GM18907 (cell line): ENCODE results near the gene MRPL51.

Experiments
- ATAC-seq: cut with Tn5 transposase; IDR thresholded peaks from one replicate; pipeline ENCODE4 v1.9.1; 2021; ENCODE audit warnings: mild to moderate bottlenecking, moderate library complexity; ENCODE audit not compliant: unreplicated experiment

MRPL51 gene

GRCh38 chr12:6462234-6462995 is 30.6 kb downstream of the MRPL51 start:
- ATAC-seq = no peak

- ATAC-seq = peak; percentile 63
Measured at GRCh38 chr12:6461401-6462233, 31.4 kb downstream of the MRPL51 start.

GRCh38 chr12:6460751-6461371 is 32.2 kb downstream of the MRPL51 start:
- no peak for ATAC-seq

- ATAC-seq = no peak
Measured at GRCh38 chr12:6459004-6459337, 34.1 kb downstream of the MRPL51 start.

- no peak for ATAC-seq
Measured at GRCh38 chr12:6458281-6459003, 34.6 kb downstream of the MRPL51 start.

GRCh38 chr12:6457220-6457945 is 35.7 kb downstream of the MRPL51 start:
- ATAC-seq = no peak

- ATAC-seq = no peak
Measured at GRCh38 chr12:6452944-6453630, 40.0 kb downstream of the MRPL51 start.

- ATAC-seq = no peak
Measured at GRCh38 chr12:6452245-6452943, 40.7 kb downstream of the MRPL51 start.

GRCh38 chr12:6451348-6452244 is 41.5 kb downstream of the MRPL51 start, which contains the start of gene TAPBPL:
Gene TAPBPL, plus strand, starts transcription at chr12:6452042. Its CDS starts 207 bp downstream, at chr12:6452249.
- ATAC-seq = peak; percentile 63

GRCh38 chr12:6450869-6451347 is 42.2 kb downstream of the MRPL51 start:
- no peak for ATAC-seq

GRCh38 chr12:6450091-6450868 is 42.8 kb downstream of the MRPL51 start:
- ATAC-seq = no peak

- no peak for ATAC-seq
Measured at GRCh38 chr12:6444704-6445688, 48.1 kb downstream of the MRPL51 start, which contains the start of gene CD27. Gene CD27, plus strand, starts transcription at chr12:6444955. Its CDS starts 141 bp downstream, at chr12:6445096.

GRCh38 chr12:6444031-6444430 is 49.0 kb downstream of the MRPL51 start:
- no peak for ATAC-seq

GRCh38 chr12:6443361-6443983 is 49.6 kb downstream of the MRPL51 start:
- peak; percentile 32 for ATAC-seq

GRCh38 chr12:6442836-6443235 is 50.2 kb downstream of the MRPL51 start:
- no peak for ATAC-seq
